GM21381 (cell line): ENCODE results near the gene SYAP1.
A peak's percentile ranks its signal among the peaks of the same experiment; 100 is the strongest.
"Not testable (repeated sequence)": the region's sequence is repeated elsewhere in the genome, so short reads cannot be mapped to it uniquely, and the experiment has no call there.

Experiments
- ATAC-seq: cut with Tn5 transposase; IDR thresholded peaks from one replicate; pipeline ENCODE4 v1.9.1; 2021; ENCODE audit warnings: mild to moderate bottlenecking, moderate library complexity; ENCODE audit not compliant: unreplicated experiment

Gene SYAP1

DNA sequence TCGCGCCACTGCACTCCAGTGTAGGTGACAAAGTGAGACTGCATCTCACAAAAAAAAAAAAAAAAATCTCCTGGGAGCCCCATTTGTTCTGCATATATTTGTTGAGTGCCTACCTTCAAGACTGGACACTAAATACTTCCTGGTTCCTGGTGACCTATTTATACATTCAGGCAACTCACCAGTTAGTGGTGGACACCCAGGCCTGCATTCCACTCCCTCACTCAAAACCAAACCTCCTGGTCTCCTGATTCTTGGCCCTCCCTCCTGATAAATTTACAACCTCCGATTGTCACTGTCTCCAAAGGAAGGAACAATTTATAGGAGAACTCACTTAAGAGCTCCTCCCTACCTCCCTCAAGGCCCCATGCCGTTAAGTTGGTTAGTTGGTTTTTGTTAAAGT lies 3.1 kb downstream of the SYAP1 start:
- no peak for ATAC-seq

- ATAC-seq = no peak
These were observed 5.7 kb downstream of the SYAP1 start for GRCh38 chrX:16725072-16725471.

DNA sequence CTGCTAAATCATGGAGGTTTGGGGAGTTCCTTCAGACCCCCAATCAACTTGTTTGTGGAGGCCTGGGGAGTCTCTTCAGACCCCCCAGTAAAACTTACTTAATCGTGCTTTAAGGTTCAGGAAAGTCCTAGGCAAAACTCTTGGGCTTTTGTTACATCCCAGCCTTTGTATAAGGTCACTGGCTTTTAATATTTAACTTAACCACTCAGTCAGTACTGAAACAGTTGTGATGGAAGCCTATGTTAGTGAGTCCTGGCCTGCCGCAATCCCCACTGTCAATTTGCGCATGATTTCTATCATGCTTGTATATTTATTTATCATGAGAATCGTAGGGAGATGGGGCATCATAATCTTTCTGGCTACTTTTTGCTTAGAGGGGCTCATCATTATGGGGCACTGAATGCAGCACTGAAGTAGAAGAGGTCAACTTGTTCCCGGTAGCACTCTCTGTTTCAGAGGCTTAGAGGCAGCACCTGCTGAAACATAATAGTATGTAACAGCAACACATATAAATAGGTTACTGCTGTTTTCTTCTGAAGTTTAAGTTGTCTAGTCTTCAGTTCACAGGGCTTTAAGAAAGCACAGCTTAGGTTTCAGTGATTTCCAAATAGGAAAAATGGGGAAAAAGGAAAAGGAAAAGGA lies 7.1 kb downstream of the SYAP1 start:
- peak; percentile 82 for ATAC-seq

DNA sequence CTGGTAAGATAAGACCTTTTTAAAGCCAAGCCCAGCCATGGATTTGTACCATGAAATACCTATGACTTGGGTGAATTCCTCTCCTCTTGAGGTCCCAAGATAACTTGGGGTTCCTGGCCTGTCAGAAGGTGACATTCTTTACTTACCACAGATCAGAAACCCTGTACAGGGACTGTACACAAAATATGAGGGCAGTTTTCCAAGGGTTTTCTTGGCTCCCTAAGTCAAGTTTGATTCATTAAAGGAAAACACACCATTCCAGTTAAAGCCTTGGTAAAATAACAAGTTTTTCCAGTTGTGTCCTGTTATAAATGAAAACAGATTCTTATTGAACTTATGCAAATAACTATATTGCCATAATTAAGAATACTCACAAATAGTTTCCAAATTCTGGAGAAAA lies 8.2 kb downstream of the SYAP1 start:
- ATAC-seq = no peak

DNA sequence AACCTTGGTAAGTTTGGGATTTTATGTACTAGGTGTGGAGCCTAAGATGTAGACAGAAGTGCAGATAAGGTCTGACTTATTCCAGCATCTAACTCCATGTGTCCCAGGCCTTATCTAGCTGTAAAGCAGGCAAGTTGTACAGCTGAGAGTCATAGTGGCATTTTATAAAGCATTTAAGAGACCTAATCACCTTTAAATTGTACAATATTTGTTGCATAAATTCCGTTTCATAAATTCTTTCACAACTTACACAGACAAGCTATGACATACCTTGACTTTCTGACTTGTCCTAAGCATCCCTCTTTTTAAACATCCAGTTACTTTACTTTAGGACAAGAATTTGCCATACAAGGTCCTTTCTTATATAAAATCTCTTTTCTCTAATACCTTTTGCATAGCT lies 11.0 kb downstream of the SYAP1 start:
- ATAC-seq = no peak

- no peak for ATAC-seq
These were observed 13.6 kb downstream of the SYAP1 start for GRCh38 chrX:16733013-16733412.

DNA sequence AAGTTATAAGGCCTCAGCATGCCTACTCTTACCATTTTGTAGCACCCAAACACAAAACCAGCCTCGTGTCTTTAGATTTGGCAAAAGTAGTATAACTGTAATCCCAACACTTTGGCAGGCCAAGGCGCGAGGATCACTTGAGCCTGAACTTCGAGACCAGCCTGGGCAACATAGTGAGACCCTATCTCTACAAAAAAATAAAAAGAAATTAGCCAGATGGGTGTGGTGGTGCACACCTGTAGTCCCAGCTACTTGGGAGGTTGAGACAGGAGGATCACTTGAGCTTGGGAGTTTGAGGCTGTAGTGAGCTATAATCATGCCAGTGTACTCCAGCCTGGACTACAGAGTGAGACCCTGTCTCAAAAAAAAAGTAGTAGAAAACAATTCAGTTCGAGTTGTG lies 17.6 kb downstream of the SYAP1 start:
- no peak for ATAC-seq

DNA sequence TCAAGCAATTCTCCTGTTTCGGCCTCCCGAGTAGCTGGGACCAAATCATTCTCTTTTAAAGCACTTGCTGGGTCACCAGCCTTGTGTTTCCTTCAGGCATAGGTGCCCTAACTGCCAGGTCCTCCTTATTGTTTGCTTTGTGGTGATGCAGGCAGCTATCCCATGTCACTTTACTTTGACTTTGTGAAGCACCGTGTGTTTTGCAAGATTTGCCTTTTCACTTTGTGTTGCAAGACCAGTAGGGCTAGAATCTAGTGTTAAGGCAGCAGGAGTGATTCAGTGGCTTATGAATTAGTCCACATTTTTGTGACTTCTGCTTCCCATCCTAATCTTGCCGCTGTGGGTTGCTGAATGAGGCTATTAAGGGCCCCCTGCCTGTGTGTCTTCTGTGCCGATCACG lies 20.2 kb downstream of the SYAP1 start:
- no peak for ATAC-seq

- ATAC-seq = no peak
These were observed 24.4 kb downstream of the SYAP1 start for GRCh38 chrX:16743604-16744325.

- no peak for ATAC-seq
These were observed 25.7 kb downstream of the SYAP1 start for GRCh38 chrX:16745102-16745501.

GRCh38 chrX:16745659-16746058 lies 26.2 kb downstream of the SYAP1 start:
- no peak for ATAC-seq

- no peak for ATAC-seq
These were observed 29.0 kb downstream of the SYAP1 start for GRCh38 chrX:16748425-16748824.

GRCh38 chrX:16750136-16750535 lies 30.7 kb downstream of the SYAP1 start:
- no peak for ATAC-seq

GRCh38 chrX:16754019-16754418 lies 34.6 kb downstream of the SYAP1 start:
- no peak for ATAC-seq

DNA sequence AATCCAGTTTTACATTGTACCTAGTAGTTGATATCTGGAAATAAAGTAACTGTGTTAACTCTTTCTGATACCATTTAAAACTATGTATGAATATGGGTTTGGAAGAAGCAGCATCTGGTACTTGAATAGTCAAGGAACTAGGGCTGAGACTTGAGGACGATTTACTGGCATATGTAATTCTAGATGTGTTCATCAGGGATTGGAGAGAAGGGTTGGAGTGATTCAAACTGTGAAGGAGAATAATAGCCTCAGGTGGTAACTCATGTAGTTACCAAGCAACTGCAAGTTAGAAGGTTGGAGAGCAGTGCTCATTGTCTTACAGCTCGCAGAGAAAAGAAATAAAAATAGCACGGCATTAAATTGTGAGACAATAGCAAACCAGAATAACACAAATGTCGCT lies 37.3 kb downstream of the SYAP1 start:
- no peak for ATAC-seq

DNA sequence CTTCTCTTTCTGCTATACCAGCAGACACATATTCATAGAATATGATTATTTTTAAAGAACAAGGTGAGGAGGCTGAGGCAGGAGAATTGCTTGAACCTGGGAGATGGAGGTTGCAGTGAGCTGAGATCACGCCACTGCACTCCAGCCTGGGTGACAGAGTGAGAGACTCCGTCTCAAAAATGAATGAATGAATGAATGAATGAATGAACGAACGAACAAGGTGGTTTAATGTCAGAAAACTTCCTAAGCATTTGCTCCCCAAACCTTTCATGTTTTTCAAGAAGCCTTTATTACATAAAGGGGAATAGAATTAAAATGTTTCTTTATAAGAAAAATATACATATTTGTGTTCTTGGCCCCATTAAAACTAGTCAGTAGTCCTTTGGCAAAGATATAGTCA lies 42.1 kb downstream of the SYAP1 start:
- ATAC-seq = not testable (repeated sequence)

- no peak for ATAC-seq
These were observed 43.2 kb downstream of the SYAP1 start for GRCh38 chrX:16762579-16762978.

DNA sequence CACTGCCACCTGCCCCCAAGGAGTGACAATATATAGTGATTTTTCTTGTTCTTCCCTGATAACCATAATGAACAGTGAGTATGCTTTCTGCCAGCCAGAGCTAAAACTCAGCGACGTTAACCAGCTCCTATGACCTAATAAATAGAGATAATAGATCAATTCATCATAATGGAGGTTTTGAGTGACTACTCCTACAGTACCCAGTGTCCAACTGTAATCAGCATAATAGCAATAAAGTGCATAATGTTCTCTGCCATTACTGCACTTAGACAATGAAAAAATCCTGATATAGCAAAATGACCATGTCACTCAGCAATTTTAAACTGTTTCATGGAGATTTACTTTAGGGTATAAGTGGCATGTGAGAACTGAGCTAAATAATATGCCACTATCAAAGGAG lies 46.2 kb downstream of the SYAP1 start:
- ATAC-seq = no peak

GRCh38 chrX:16770970-16771482 lies 51.6 kb downstream of the SYAP1 start:
- no peak for ATAC-seq

DNA sequence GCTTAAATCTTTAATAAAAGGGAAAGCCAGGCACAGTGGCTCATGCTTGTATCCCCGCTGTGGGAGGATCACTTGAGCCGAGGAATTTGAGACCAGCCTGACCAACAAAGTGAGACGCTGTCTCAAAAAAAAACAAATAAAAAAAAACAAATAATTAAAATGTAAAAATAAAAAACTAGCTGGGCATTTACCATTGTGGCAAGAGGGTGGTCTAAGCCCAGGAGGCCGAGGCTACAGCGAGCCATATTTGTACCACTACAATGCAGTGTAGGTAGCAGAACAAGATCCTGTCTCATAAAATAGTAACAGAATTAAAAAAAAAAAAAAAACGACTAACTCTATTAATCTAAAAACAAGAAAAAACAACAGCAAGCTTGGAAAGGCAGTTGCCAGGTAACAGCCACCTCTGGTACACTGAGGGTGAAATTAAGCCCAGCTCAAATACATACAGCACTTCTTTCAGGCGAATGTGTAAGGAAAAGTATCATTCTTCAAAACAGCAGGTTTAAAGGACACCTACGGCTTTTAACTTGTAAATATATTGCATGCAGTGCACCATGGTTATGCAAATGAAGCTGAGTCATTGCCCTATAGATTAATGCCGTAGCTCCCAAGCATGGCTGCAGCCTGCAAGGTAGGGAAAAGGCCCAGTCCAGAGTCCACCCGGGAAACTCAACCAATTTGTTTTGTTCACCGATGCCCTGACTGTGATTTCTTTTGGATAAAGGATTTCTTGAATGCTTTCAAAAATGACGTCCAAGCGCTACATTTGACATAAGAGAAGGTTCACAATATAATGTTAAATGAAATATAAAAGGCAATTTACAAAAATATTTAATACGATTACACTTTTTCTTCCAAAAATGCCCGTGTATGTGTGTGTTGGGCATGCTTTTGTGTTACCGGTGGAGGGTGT lies 52.3 kb downstream of the SYAP1 start:
- no peak for ATAC-seq

- ATAC-seq = no peak
These were observed 53.0 kb downstream of the SYAP1 start for GRCh38 chrX:16772460-16772859.

- no peak for ATAC-seq
These were observed 55.3 kb downstream of the SYAP1 start for GRCh38 chrX:16774746-16775145.
